SK-N-SH treated with all-trans-retinoic acid at 6 μM for 48 hours (cell line): ENCODE measurements around the gene CCDC148.
A peak's percentile ranks its signal among the peaks of the same experiment; 100 is the strongest.

Experiments
- ATAC-seq: fragments of 200-7000 bp; cut with Tn5 transposase; 3 replicates; pipeline ENCODE4 v1.9.1; 2020; ENCODE audit warnings: mild to moderate bottlenecking, moderate library complexity
- ARNTL ChIP-seq: fragments of 450-650 bp; formaldehyde crosslinking; IDR thresholded peaks from 2 replicates; pipeline ENCODE4 v1.5.0; 2020; ENCODE audit warnings: low read depth, mild to moderate bottlenecking, moderate library complexity, borderline replicate concordance
- BACH2 ChIP-seq: fragments of 250-450 bp; sonication (Bioruptor Pico); IDR thresholded peaks from 2 replicates; pipeline ENCODE4 v1.9.0; 2021; ENCODE audit warnings: mild to moderate bottlenecking, borderline replicate concordance
- CSDC2 ChIP-seq: fragments of 250-450 bp; sonication (Bioruptor Pico); IDR thresholded peaks from 2 replicates; pipeline ENCODE4 v1.5.0; 2020; ENCODE audit warnings: mild to moderate bottlenecking, moderate library complexity
- ESRRG ChIP-seq: fragments of 250-450 bp; sonication (Bioruptor Pico); IDR thresholded peaks from 2 replicates; pipeline ENCODE4 v1.6.1; 2021; ENCODE audit warnings: mild to moderate bottlenecking
- GLIS3 ChIP-seq: fragments of 250-450 bp; sonication (Bioruptor Pico); IDR thresholded peaks from 2 replicates; pipeline ENCODE4 v1.5.0; 2020; ENCODE audit warnings: mild to moderate bottlenecking, moderate library complexity
- ISL1 ChIP-seq: fragments of 250-450 bp; sonication (Bioruptor Pico); IDR thresholded peaks from 2 replicates; pipeline ENCODE4 v2.1.2; 2022; ENCODE audit warnings: mild to moderate bottlenecking, moderate library complexity
- OSR1 ChIP-seq: fragments of 250-450 bp; sonication (Bioruptor Pico); IDR thresholded peaks from 2 replicates; pipeline ENCODE4 v1.8.0; 2022; ENCODE audit warnings: moderate library complexity, mild to moderate bottlenecking, inconsistent platforms
- PPARA ChIP-seq: fragments of 250-450 bp; sonication (Bioruptor Pico); IDR thresholded peaks from 2 replicates; pipeline ENCODE4 v1.5.0; 2020; ENCODE audit warnings: mild to moderate bottlenecking, borderline replicate concordance
- RARB ChIP-seq: fragments of 250-450 bp; sonication (Bioruptor Pico); IDR thresholded peaks from 2 replicates; pipeline ENCODE4 v1.8.0; 2021; ENCODE audit warnings: mild to moderate bottlenecking, moderate library complexity
- SNAI2 ChIP-seq: fragments of 250-450 bp; sonication (Bioruptor Pico); IDR thresholded peaks from 2 replicates; pipeline ENCODE4 v1.5.0; 2020; ENCODE audit warnings: mild to moderate bottlenecking, moderate library complexity
- TCF4 ChIP-seq: fragments of 250-450 bp; sonication (Bioruptor Pico); IDR thresholded peaks from 2 replicates; pipeline ENCODE4 v1.8.0; 2021; ENCODE audit warnings: mild to moderate bottlenecking, moderate library complexity, borderline replicate concordance
- TOX ChIP-seq: fragments of 250-450 bp; sonication (Bioruptor Pico); IDR thresholded peaks from 2 replicates; pipeline ENCODE4 v1.8.0; 2021; ENCODE audit warnings: mild to moderate bottlenecking, moderate library complexity, borderline replicate concordance
- ZC3H10 ChIP-seq: fragments of 250-450 bp; sonication (Bioruptor Pico); IDR thresholded peaks from 2 replicates; pipeline ENCODE4 v1.5.1; 2021; ENCODE audit warnings: mild to moderate bottlenecking, moderate library complexity
- ZFP3 ChIP-seq: fragments of 250-450 bp; sonication (Bioruptor Pico); IDR thresholded peaks from 2 replicates; pipeline ENCODE4 v1.5.0; 2020; ENCODE audit warnings: mild to moderate bottlenecking, moderate library complexity
- ZFP30 ChIP-seq: fragments of 450-650 bp; formaldehyde crosslinking; IDR thresholded peaks from 2 replicates; pipeline ENCODE4 v1.5.0; 2022; ENCODE audit warnings: mild to moderate bottlenecking, moderate library complexity
- ZNF565 ChIP-seq: fragments of 450-650 bp; formaldehyde crosslinking; conservative IDR thresholded peaks from 2 replicates; pipeline ENCODE4 v1.5.0; 2020; ENCODE audit warnings: low read depth, mild to moderate bottlenecking, moderate library complexity
- ZNF8 ChIP-seq: fragments of 450-650 bp; formaldehyde crosslinking; IDR thresholded peaks from 2 replicates; pipeline ENCODE4 v1.5.0; 2020; ENCODE audit warnings: mild to moderate bottlenecking, moderate library complexity
- TF ChIP-seq, protein P1 (sequence below): fragments of 250-450 bp; sonication (Bioruptor Pico); IDR thresholded peaks from 2 replicates; pipeline ENCODE4 v1.5.1; 2020; ENCODE audit warnings: low read depth, mild to moderate bottlenecking, moderate library complexity
- TF ChIP-seq, protein P2 (sequence below): fragments of 250-450 bp; sonication (Bioruptor Pico); IDR thresholded peaks from 2 replicates; pipeline ENCODE4 v1.5.1; 2021; ENCODE audit warnings: mild to moderate bottlenecking, moderate library complexity
- TF ChIP-seq, protein P3 (sequence below): fragments of 250-450 bp; sonication (Bioruptor Pico); IDR thresholded peaks from 2 replicates; pipeline ENCODE4 v1.5.0; 2020; ENCODE audit warnings: mild to moderate bottlenecking, moderate library complexity
- TF ChIP-seq, protein P4 (sequence below): fragments of 250-450 bp; sonication (Bioruptor Pico); IDR thresholded peaks from 2 replicates; pipeline ENCODE4 v1.8.0; 2021; ENCODE audit warnings: low read depth, mild to moderate bottlenecking, moderate library complexity, borderline replicate concordance
- TF ChIP-seq, protein P5 (sequence below): fragments of 250-450 bp; sonication (Bioruptor Pico); IDR thresholded peaks from 2 replicates; pipeline ENCODE4 v1.8.0; 2020; ENCODE audit warnings: mild to moderate bottlenecking, moderate library complexity, borderline replicate concordance

The CCDC148 gene

DNA sequence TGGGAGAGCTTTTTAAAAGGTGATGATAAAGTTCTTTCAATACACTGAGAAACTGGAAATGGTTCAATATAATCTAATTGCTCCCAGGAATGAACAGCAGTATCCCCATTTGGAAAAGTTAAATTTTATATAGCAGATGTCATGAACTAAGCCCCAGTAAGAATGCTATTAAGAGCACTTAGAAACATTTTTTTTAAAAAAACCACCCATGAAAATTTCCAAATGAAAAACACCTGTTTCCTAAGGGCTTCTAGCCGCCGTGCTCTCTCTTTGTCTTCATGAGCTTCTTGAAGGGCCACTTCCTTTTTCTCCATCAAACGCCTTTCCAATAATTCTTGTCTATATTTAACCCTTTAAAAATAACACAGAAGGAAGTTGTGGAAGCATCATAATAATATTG, 277.9 kb downstream of the CCDC148 start:
- no peak for TF ChIP-seq ESRRG (CRISPR knock-in tag)
- TF ChIP-seq, protein P1, sequence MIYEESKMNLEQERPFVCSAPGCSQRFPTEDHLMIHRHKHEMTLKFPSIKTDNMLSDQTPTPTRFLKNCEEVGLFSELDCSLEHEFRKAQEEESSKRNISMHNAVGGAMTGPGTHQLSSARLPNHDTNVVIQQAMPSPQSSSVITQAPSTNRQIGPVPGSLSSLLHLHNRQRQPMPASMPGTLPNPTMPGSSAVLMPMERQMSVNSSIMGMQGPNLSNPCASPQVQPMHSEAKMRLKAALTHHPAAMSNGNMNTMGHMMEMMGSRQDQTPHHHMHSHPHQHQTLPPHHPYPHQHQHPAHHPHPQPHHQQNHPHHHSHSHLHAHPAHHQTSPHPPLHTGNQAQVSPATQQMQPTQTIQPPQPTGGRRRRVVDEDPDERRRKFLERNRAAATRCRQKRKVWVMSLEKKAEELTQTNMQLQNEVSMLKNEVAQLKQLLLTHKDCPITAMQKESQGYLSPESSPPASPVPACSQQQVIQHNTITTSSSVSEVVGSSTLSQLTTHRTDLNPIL, result no peak
- no peak for TF ChIP-seq BACH2 (CRISPR knock-in tag)
- TF ChIP-seq ZNF565 (CRISPR knock-in tag), result no peak
- peak; percentile 70; the same call in 1 of the 2 replicates for TF ChIP-seq SNAI2 (CRISPR knock-in tag)
- TF ChIP-seq ZFP30, result no peak
- no peak for TF ChIP-seq ARNTL
- TF ChIP-seq PPARA (CRISPR knock-in tag), result no peak
- no peak for TF ChIP-seq ZNF8
- TF ChIP-seq, protein P2, sequence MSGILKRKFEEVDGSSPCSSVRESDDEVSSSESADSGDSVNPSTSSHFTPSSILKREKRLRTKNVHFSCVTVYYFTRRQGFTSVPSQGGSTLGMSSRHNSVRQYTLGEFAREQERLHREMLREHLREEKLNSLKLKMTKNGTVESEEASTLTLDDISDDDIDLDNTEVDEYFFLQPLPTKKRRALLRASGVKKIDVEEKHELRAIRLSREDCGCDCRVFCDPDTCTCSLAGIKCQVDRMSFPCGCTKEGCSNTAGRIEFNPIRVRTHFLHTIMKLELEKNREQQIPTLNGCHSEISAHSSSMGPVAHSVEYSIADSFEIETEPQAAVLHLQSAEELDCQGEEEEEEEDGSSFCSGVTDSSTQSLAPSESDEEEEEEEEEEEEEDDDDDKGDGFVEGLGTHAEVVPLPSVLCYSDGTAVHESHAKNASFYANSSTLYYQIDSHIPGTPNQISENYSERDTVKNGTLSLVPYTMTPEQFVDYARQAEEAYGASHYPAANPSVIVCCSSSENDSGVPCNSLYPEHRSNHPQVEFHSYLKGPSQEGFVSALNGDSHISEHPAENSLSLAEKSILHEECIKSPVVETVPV (CRISPR knock-in tag), result 0 out of 2 replicates have a peak, but pooled peaks have one; percentile 39
- no peak for TF ChIP-seq ZC3H10
- TF ChIP-seq, protein P3, sequence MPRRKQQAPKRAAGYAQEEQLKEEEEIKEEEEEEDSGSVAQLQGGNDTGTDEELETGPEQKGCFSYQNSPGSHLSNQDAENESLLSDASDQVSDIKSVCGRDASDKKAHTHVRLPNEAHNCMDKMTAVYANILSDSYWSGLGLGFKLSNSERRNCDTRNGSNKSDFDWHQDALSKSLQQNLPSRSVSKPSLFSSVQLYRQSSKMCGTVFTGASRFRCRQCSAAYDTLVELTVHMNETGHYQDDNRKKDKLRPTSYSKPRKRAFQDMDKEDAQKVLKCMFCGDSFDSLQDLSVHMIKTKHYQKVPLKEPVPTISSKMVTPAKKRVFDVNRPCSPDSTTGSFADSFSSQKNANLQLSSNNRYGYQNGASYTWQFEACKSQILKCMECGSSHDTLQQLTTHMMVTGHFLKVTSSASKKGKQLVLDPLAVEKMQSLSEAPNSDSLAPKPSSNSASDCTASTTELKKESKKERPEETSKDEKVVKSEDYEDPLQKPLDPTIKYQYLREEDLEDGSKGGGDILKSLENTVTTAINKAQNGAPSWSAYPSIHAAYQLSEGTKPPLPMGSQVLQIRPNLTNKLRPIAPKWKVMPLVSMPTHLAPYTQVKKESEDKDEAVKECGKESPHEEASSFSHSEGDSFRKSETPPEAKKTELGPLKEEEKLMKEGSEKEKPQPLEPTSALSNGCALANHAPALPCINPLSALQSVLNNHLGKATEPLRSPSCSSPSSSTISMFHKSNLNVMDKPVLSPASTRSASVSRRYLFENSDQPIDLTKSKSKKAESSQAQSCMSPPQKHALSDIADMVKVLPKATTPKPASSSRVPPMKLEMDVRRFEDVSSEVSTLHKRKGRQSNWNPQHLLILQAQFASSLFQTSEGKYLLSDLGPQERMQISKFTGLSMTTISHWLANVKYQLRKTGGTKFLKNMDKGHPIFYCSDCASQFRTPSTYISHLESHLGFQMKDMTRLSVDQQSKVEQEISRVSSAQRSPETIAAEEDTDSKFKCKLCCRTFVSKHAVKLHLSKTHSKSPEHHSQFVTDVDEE, result peak; percentile 63
- peak; percentile 83 for TF ChIP-seq TCF4
- TF ChIP-seq ZFP3, result no peak
- no peak for TF ChIP-seq GLIS3
- TF ChIP-seq CSDC2 (CRISPR knock-in tag), result no peak
- TF ChIP-seq ISL1, result peak; percentile 95
- TF ChIP-seq RARB (CRISPR knock-in tag), result no peak
- TF ChIP-seq, protein P4, sequence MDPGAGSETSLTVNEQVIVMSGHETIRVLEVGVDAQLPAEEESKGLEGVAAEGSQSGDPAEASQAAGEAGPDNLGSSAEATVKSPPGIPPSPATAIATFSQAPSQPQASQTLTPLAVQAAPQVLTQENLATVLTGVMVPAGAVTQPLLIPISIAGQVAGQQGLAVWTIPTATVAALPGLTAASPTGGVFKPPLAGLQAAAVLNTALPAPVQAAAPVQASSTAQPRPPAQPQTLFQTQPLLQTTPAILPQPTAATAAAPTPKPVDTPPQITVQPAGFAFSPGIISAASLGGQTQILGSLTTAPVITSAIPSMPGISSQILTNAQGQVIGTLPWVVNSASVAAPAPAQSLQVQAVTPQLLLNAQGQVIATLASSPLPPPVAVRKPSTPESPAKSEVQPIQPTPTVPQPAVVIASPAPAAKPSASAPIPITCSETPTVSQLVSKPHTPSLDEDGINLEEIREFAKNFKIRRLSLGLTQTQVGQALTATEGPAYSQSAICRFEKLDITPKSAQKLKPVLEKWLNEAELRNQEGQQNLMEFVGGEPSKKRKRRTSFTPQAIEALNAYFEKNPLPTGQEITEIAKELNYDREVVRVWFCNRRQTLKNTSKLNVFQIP (CRISPR knock-in tag), result no peak
- TF ChIP-seq, protein P5, sequence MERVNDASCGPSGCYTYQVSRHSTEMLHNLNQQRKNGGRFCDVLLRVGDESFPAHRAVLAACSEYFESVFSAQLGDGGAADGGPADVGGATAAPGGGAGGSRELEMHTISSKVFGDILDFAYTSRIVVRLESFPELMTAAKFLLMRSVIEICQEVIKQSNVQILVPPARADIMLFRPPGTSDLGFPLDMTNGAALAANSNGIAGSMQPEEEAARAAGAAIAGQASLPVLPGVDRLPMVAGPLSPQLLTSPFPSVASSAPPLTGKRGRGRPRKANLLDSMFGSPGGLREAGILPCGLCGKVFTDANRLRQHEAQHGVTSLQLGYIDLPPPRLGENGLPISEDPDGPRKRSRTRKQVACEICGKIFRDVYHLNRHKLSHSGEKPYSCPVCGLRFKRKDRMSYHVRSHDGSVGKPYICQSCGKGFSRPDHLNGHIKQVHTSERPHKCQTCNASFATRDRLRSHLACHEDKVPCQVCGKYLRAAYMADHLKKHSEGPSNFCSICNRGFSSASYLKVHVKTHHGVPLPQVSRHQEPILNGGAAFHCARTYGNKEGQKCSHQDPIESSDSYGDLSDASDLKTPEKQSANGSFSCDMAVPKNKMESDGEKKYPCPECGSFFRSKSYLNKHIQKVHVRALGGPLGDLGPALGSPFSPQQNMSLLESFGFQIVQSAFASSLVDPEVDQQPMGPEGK (CRISPR knock-in tag), result no peak
- TF ChIP-seq OSR1 (CRISPR knock-in tag), result no peak
- 0 out of 3 replicates have a peak, but pooled peaks have one; percentile 35 for ATAC-seq

DNA sequence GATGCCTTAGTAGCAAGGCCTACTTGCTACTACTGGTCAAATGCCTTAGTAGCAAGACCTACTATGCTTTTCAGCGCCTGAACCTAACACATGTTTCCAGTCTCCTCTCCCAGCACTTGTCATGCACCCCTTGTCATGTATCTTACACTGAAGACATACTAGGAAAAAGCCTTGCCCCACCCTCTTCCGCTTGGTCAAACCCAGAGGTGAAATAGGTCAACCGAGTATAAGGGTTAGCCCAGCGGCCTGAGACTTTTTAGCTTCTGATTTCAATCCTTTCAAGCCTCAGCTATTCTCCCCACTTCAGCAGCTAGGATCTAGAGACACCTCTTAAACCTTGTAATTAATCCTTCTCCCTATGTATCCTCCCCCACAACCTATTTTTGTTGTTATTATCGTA, 281.6 kb downstream of the CCDC148 start:
- TF ChIP-seq SNAI2 (CRISPR knock-in tag) (no peak), OSR1 (CRISPR knock-in tag) (no peak), ZFP30 (no peak), ISL1 (no peak), ZNF8 (no peak), TCF4 (no peak)
- TF ChIP-seq, protein P1, result no peak
- TF ChIP-seq, all 23 proteins: peak for 0

DNA sequence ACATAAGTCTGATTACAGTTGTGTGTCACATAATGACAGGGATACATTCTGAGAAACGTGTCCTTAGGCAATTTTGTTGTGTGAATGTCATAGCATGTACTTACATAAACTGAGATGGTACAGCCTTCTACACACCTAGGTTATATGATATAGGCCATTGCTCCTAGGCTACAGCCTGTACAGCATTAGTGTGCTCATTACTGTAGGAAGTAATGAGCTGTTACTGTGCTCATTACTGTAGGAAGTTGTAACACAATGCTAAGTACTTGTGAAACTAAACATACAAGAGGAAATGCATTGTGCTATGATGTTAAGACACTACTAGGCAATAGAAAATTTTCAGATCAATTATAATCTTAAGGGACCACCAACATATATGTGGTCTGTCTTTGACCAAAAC, 282.1 kb downstream of the CCDC148 start:
- no peak for ATAC-seq
- no peak for TF ChIP-seq TOX
- no peak for TF ChIP-seq ESRRG (CRISPR knock-in tag)
- TF ChIP-seq, protein P1, result no peak
- TF ChIP-seq ARNTL, result no peak
- no peak for TF ChIP-seq PPARA (CRISPR knock-in tag)
- no peak for TF ChIP-seq ZC3H10
- TF ChIP-seq BACH2 (CRISPR knock-in tag), result no peak
- TF ChIP-seq, protein P5 (CRISPR knock-in tag), result no peak
- TF ChIP-seq CSDC2 (CRISPR knock-in tag), result no peak
- no peak for TF ChIP-seq TCF4
- TF ChIP-seq GLIS3, result no peak
- TF ChIP-seq ZFP3, result no peak
- TF ChIP-seq SNAI2 (CRISPR knock-in tag), result no peak
- TF ChIP-seq ZFP30, result no peak
- no peak for TF ChIP-seq OSR1 (CRISPR knock-in tag)
- no peak for TF ChIP-seq ZNF8

More for the DNA sequence above, 281.6 kb downstream of the CCDC148 start:
- no peak for ATAC-seq
